Mucosa of descending colon (tissue), 3 donors: ENCODE data around the gene CDC6. TPM values are rescaled to one million over a fixed set of nuclear protein-coding genes. Genes with fewer than 3 reads are reported as not detected.
A peak's percentile ranks its signal among the peaks of the same experiment; 100 is the strongest.

Experiments
- ATAC-seq: fragments of 200-7000 bp; cut with Tn5 transposase; one replicate; pipeline ENCODE4 v1.9.1; 2020; ENCODE audit warnings: mild to moderate bottlenecking, moderate library complexity
- DNase-seq, 3 donors: peaks; one replicate each; pipeline ENCODE4 v3.0.0-alpha.2; 2020
- H3K36me3 ChIP-seq: fragments of 200-600 bp; one replicate; pipeline ENCODE4 v1.8.0; 2021; ENCODE audit warnings: low read depth, mild to moderate bottlenecking
- H3K4me1 ChIP-seq: fragments of 200-600 bp; one replicate; pipeline ENCODE4 v1.8.0; 2021; ENCODE audit warnings: low read depth, mild to moderate bottlenecking
- H3K4me3 ChIP-seq: fragments of 200-600 bp; one replicate; pipeline ENCODE4 v1.8.0; 2021; ENCODE audit warnings: mild to moderate bottlenecking
- H3K9me3 ChIP-seq: fragments of 200-600 bp; one replicate; pipeline ENCODE4 v1.8.0; 2021; ENCODE audit warnings: mild to moderate bottlenecking
- CTCF ChIP-seq: fragments of 200-600 bp; IDR thresholded peaks from one replicate; pipeline ENCODE4 v1.8.0; 2022; ENCODE audit warnings: antibody characterized with exemption, mild to moderate bottlenecking
- intact Hi-C, 2 donors: fragments of 100-400 bp; cut with DNase I in 1 of 2; cut with micrococcal nuclease in 1 of 2; formaldehyde crosslinking; loops; one replicate each; pipeline versions ENCODE4 v1.11.0 to v1.11.1; 2022; cut with DNase I, micrococcal nuclease
- total RNA-seq, 3 donors: library from RNA; stranded (reverse); fragmentation: NEBNext Ultra II Directional in 2 of 3; extraction: Animal tissue kit (Norgen Biotek cat#: 25700) in 2 of 3; gene quantifications; one replicate each; pipeline versions ENCODE4 v1.2.1 to v1.2.4, GENCODE V29; 2021 to 2023
- donor health status: DM: no; HTN: no; CAD: no; lungs with moderate emphysema.
- donor health status: DM: no; HTN: no; CAD: no.
- donor health status: DM: no; HTN: yes; CAD: no.

The CDC6 gene
- total RNA-seq, 3 donors from 2014 or later, result 4.0 to 14.9 (median 7.4) TPM

- Histone ChIP-seq H3K4me3 (peak within 1 kb of the TSS; percentile 9), H3K9me3 (no peaks in the 10 kb centered on the region), H3K36me3 (no peaks in the 10 kb centered on the region), H3K4me1 (peaks cover 54% of the 10 kb centered on the region)
- peak; percentile 69 for ATAC-seq
- intact Hi-C loops, result loop anchor here in 1 of 2 donors (10.0 kb wide), 1 partner anchor 106 kb away; the partner anchor contains the start of gene TOP2A
- peak; percentile 69 to 83 (median 76) for DNase-seq
- no peak for TF ChIP-seq CTCF
These were observed 21.6 kb downstream of the CDC6 start, which contains the start of gene RARA for GRCh38 chr17:40309031-40309948. Gene RARA (plus strand): TSS chr17:40309180. CDS start chr17:40331219, 22,039 bp downstream.

DNA sequence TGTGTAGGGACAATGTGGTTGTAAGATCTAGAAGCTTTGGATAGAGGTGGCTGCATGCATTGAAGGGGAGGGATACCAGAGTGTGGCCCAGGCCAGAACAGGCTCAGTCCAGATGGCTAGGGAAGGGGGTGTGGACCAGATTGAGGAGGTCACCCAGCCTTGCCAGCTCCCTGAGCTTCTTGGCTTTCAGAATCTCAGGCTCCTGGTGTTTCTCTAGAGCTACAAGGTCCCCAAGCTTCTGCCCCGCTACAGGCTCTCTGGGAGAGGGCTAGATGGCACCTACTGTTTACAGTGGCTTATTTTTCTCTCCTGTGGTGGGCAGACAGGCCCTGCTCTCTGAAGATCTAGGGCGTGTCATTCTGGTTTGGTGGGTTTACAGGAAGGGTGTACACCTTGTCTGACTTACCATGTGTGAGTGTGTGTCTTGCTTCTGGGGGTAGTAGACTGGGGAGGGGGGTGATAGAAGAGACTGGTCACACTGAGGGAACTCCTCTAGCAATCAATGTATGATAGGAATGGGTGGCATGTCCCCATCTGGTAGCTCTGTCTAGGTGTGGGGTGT lies 22.4 kb downstream of the CDC6 start:
- DNase-seq (peak in 1 of 3 donors; percentile 42), ATAC-seq (peak; percentile 19)
- H3K9me3 ChIP-seq, result no peaks in the 10 kb centered on the region
- H3K4me3 ChIP-seq, result no peak overlapping the region
- H3K36me3 ChIP-seq, result no peaks in the 10 kb centered on the region
- intact Hi-C loops, result loop anchor here in 1 of 2 donors (10.0 kb wide), 1 partner anchor 105 kb away; the partner anchor contains the start of gene TOP2A
- TF ChIP-seq CTCF, result no peak
- H3K4me1 ChIP-seq, result peaks cover 57% of the 10 kb centered on the region

- intact Hi-C loops, result no loop called here
- peak in 1 of 3 donors; percentile 33 for DNase-seq
- Histone ChIP-seq H3K4me1 (peaks cover 63% of the 10 kb centered on the region), H3K9me3 (no peaks in the 10 kb centered on the region), H3K36me3 (no peaks in the 10 kb centered on the region), H3K4me3 (no peak overlapping the region)
- no peak for TF ChIP-seq CTCF
- ATAC-seq, result no peak
These were observed 23.3 kb downstream of the CDC6 start for GRCh38 chr17:40310882-40311391.

GRCh38 chr17:40311575-40311974 lies 23.9 kb downstream of the CDC6 start:
- no peak for TF ChIP-seq CTCF
- no peak overlapping the region for H3K4me3 ChIP-seq
- peaks cover 66% of the 10 kb centered on the region for H3K4me1 ChIP-seq
- no peaks in the 10 kb centered on the region for H3K36me3 ChIP-seq
- no peaks in the 10 kb centered on the region for H3K9me3 ChIP-seq
- DNase-seq, result peak in 2 of 3 donors; percentile 69 to 73
- intact Hi-C loops, result no loop called here
- ATAC-seq, result no peak

DNA sequence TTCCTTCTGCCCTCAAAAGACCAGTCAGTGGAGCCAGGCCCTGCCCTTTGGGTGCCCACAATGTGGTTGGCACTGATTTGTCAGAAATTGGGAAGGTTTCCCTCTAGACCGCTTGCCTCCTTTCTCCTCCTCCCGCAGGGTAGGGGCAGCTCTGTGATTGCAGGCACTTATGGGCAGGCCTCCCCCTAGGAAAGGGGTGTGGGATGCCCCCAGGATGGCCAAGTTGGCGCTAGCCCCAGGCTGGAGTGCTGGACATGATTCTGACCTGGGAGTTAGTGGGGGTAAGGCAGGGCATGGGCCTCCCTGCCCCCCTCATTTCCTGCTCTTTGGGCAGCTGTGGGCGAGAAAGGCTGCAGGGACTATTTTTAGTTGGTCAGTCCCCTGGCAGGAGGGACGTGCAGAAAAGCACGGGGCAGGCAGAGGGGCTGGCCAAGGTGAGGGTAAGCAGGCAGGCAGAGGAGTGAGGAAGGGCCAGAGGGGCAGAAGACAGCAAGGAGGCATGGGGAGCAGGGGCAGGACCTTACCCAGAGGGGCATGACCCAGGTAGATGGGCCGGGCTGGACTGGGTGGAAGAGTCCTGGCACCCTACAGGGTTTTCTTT lies 24.6 kb downstream of the CDC6 start:
- TF ChIP-seq CTCF, result no peak
- peaks cover 66% of the 10 kb centered on the region for H3K4me1 ChIP-seq
- H3K4me3 ChIP-seq, result no peak overlapping the region
- DNase-seq (peak in 1 of 3 donors; percentile 44), ATAC-seq (no peak)
- intact Hi-C loops, result no loop called here
- no peaks in the 10 kb centered on the region for H3K36me3 ChIP-seq
- no peaks in the 10 kb centered on the region for H3K9me3 ChIP-seq
